HG02759 (cell line): Measurements from ENCODE around the gene MRPL20.

Source experiments
- ATAC-seq: cut with Tn5 transposase; IDR thresholded peaks from one replicate; pipeline ENCODE4 v1.9.1; 2021; ENCODE audit warnings: mild to moderate bottlenecking, moderate library complexity; ENCODE audit not compliant: unreplicated experiment

MRPL20 gene

DNA sequence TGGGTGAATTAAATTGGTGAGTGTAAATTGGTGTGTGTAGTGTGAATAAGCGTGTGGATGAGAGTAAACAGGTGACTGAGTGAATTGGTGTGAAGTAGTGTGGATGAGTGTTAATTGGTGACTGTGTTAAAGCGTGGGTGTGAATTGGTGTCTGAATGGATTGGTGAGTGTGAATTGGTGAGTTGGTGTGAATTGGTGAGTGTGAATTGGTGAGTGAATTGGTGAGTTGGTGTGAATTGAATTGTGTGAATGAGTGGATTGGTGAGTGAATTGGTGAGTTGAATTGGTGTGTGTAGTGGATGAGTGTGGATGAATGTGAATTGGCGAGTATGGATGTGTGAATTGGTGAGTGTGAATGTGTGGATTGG is 40.4 kb downstream of the MRPL20 start:
- no peak for ATAC-seq

DNA sequence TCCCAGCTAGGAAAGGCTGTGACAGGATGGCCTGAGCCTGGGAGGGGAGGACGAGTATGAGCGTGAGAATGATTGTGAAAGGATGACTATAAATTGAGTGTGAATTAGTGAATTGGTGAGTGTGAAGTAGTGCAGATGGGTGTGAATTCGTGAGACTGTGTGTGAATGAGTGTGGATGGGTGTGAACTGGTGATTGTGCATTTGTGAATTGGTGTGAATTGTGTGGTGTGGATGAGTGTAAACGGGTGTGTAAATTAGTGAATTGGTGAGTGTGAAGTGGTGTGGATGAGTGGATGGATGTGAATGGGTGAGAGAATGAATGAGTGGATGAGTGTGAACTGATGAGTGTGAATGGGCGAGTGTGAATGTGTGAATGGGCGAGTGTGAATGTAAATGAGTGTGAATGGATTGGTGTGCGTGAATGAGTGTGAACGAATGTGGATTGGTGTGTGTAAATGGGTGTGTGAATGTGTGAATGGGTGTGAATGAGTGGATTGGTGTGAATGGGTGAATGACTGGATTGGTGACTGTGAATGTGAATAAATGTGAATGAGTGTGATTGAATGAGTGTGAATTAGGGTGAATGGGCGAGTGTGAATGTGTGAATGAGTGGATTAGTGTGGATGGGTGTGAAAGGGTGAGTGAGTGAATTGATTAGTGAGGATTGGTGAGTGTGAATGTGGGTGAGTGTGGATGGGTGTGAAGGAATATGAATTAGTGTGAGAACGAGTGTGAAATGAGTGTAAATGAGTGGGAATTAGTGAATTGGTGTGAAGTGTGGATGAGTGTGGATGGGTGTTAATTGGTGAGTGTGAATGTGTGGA is 41.0 kb downstream of the MRPL20 start:
- no peak for ATAC-seq

- ATAC-seq: no peak
Observed at GRCh38 chr1:1364266-1364665, 42.8 kb downstream of the MRPL20 start.

- ATAC-seq: no peak
Observed at GRCh38 chr1:1361982-1362423, 45.1 kb downstream of the MRPL20 start.

DNA sequence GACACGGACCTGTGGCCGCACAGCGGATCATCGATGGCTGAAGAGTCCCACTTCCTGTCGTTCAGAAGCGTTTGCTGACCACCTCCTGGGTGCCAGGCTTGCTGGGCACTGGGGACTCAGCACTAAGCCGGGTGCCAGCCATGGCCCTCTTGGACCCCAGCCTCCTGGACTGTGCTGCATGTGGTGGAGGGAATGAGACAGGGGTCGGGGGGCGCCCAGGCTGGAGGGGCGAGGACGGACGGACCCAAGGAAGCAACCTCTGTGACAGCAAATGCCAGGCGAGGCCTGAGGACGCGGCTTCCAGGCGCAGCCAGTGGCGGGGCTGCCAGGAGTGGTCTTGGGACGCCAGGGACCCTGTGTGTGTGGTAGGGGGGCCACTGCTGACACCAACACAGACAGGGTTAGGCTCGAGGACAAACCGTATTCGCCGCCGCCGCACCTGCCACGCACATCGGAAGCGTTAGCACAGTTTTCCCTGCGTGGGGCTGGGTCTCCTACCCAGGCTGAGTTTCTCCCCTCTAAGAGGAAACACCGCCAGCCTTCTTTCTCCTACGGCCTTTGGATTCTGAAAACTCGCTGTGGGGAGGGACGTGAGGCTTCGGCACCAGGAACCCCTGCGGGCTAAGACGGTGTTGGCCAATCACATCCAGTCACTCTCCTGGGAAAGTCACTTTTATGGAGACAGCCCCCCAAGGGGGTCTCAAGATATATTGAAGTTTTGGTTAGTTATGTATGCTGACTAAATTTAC is 45.7 kb downstream of the MRPL20 start:
- no peak for ATAC-seq

DNA sequence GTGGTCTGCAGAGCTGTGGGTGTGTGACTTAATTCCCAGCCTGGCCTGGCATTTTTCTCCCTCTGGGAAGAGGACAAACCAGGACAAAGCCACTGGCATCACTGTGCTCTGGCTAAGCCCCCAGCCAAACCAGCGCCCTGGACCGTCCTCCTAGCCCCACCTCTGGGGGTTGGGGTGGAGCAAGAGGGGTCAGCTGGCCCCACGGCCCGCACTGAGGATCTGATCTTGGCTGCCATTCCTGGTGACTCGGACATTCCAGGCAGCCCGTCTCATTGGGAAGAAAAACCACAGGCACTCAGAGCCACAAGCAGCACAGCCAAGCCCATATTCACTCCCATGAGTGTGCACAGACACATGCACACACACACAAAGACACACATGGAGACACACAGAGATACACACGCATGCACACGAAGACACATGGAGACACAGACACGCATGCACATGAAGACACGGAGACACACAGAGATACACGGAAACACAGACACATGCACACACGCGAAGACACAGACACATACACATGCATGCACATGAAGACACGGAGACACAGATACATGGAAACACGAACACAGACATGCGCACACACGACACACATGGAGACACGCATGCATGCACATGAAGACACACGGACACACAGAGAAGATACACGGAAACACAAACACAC is 46.5 kb downstream of the MRPL20 start:
- no peak for ATAC-seq

- no peak for ATAC-seq
Observed at GRCh38 chr1:1359664-1360468, 47.2 kb downstream of the MRPL20 start.

GRCh38 chr1:1359308-1359663 is 47.8 kb downstream of the MRPL20 start:
- ATAC-seq: no peak

- ATAC-seq: no peak
Observed at GRCh38 chr1:1358433-1359271, 48.4 kb downstream of the MRPL20 start, which contains the start of gene MXRA8. Gene MXRA8, minus strand, starts transcription at chr1:1358555. Its CDS starts 51 bp downstream, at chr1:1358504.

- no peak for ATAC-seq
Observed at GRCh38 chr1:1357871-1358432, 49.1 kb downstream of the MRPL20 start.

DNA sequence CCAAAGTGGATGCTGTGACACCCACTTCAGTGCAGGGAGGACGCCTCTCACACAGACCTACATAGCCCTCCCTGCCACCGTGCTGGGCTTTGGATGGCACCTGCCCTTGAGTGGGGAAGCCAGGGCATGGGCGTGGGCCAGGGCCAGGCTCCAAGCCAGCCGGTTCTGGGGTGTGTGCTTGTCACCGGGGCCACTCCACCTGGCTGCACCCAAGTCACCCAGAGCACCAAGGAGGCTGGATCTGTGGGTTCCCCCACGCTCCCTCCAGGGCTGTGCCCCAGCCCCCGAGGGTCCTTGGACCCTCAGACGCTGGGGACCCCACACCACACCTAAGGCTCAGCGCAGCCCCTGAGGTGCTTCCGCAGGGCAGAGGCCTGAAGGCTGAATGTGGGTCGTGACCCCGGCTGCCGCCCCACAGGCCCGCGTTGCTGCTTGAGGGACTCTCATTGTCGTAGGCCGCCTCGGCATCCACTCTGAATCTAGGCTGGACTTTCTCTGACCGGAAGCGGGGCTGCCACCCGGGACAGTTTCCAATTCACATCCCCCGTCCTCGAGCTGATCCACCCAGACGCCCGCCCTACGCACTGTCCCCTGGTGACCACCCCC is 50.2 kb downstream of the MRPL20 start:
- ATAC-seq: no peak

GRCh38 chr1:1356166-1356795 is 50.8 kb downstream of the MRPL20 start:
- no peak for ATAC-seq

DNA sequence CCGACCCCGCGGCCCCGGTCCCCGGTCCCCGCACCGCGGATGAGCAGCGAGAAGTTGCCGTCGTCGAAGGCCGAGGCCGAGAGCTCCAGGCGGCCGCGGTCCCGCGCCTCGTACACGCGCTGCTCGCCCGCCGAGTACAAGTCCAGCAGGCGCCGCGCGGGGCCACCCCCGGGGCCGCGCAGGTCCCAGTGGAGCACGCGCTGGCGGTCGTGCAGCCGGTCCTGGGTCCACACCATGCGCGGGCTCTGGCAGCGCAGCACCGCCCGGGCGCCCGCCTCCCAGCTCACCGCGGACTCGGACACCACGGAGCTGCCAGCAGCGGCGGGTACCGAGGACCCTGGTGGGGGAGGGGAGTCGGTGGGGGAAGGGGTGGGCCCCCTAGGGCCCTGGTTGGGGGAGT is 51.7 kb downstream of the MRPL20 start:
- ATAC-seq: no peak

GRCh38 chr1:1354271-1355247 is 52.5 kb downstream of the MRPL20 start:
- no peak for ATAC-seq

GRCh38 chr1:1353389-1354151 is 53.5 kb downstream of the MRPL20 start:
- no peak for ATAC-seq

DNA sequence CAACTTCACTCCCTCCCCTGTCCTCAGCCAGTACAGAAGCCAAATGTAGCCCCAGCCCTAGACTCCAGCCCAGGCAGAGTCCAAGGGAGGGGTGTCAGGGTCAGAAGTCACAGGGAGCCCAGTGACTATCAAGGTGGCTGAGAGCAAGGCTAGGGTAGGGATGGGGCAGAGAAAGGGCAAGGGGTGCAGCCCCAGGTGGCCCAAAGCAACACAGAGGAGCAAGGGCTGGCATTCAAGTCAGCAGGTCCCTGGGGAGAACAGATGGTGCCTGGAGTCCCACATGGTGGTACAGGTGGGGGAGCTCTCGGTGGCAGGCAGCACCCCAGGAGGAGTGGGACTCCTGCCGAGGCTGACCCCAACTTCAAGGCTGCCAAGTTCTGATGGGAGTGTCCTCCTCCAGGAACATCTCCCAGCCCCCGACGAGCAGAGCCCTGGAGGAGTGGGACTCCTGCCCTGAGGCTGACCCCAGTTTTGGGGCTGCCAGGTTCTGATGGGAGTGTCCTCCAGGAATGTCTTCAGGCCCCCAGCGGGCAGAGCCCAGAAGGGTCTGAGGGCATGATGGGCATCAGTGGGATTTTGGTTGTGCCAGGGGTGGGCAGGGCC is 54.2 kb downstream of the MRPL20 start:
- no peak for ATAC-seq
